MCF 10A (cell line): ENCODE results near the gene RIPK4. TPM values are rescaled to one million over a fixed set of nuclear protein-coding genes. Genes with fewer than 3 reads are reported as not detected.

ENCODE experiments used
- BruUV-seq: library from RNA; stranded (reverse); fragments of 400-500 nt; replicated peaks from 2 replicates; lab custom pipeline; 2021; lab: Mats Ljungman, UMichigan
- CTCF ChIA-PET: fragments of 300-600 bp; sonication (Branson Sonifier 250); formaldehyde crosslinking; extraction: SDS; loops from one replicate; lab custom pipeline; 2021; ENCODE audit warnings: antibody characterized with exemption, inconsistent platforms; lab: Yijun Ruan, JAX
- POLR2A ChIA-PET: fragments of 300-600, 350-650 bp; sonication (Branson Sonifier 250); formaldehyde crosslinking; extraction: SDS; loops from one replicate; lab custom pipeline; 2020; ENCODE audit warnings: antibody characterized with exemption, inconsistent platforms; lab: Yijun Ruan, JAX
- DNase-seq: peaks from one replicate; pipeline ENCODE4 v3.0.0-alpha.2; 2018; ENCODE audit not compliant: unreplicated experiment
- H3K27ac Mint-ChIP-seq: one replicate; pipeline ENCODE4 v1.8.0; 2022; ENCODE audit warnings: mild to moderate bottlenecking, low read depth, mixed read lengths; ENCODE audit not compliant: unreplicated experiment
- H3K27me3 Mint-ChIP-seq: one replicate; pipeline ENCODE4 v1.8.0; 2022; ENCODE audit warnings: mixed read lengths; ENCODE audit not compliant: insufficient read depth, unreplicated experiment
- H3K36me3 Mint-ChIP-seq: one replicate; pipeline ENCODE4 v1.8.0; 2022; ENCODE audit warnings: mild to moderate bottlenecking, moderate library complexity, mixed read lengths; ENCODE audit not compliant: insufficient read depth, unreplicated experiment
- H3K4me1 Mint-ChIP-seq: one replicate; pipeline ENCODE4 v1.8.0; 2022; ENCODE audit warnings: mixed read lengths; ENCODE audit not compliant: insufficient read depth, unreplicated experiment
- H3K4me3 Mint-ChIP-seq: one replicate; pipeline ENCODE4 v1.8.0; 2022; ENCODE audit warnings: mild to moderate bottlenecking, moderate library complexity, mixed read lengths; ENCODE audit not compliant: unreplicated experiment
- H3K9me3 Mint-ChIP-seq: one replicate; pipeline ENCODE4 v1.8.0; 2022; ENCODE audit warnings: mixed read lengths; ENCODE audit not compliant: unreplicated experiment
- intact Hi-C: fragments of 100-400 bp; cut with micrococcal nuclease; formaldehyde crosslinking; loops from 2 replicates; pipeline ENCODE4 v1.14.1; 2022
- total RNA-seq: library from RNA; stranded (reverse); gene quantifications from 2 replicates; pipeline ENCODE4 v1.2.3, GENCODE V29; 2022
- TF ChIP-seq, protein P1 (sequence below): fragments of 200-600 bp; IDR thresholded peaks from one replicate; pipeline ENCODE4 v1.8.0; 2022; ENCODE audit warnings: antibody characterized with exemption, mild to moderate bottlenecking; ENCODE audit not compliant: unreplicated experiment

Gene RIPK4
- total RNA-seq, 1 experiment from 2014 or later, result 22.3 TPM

DNA sequence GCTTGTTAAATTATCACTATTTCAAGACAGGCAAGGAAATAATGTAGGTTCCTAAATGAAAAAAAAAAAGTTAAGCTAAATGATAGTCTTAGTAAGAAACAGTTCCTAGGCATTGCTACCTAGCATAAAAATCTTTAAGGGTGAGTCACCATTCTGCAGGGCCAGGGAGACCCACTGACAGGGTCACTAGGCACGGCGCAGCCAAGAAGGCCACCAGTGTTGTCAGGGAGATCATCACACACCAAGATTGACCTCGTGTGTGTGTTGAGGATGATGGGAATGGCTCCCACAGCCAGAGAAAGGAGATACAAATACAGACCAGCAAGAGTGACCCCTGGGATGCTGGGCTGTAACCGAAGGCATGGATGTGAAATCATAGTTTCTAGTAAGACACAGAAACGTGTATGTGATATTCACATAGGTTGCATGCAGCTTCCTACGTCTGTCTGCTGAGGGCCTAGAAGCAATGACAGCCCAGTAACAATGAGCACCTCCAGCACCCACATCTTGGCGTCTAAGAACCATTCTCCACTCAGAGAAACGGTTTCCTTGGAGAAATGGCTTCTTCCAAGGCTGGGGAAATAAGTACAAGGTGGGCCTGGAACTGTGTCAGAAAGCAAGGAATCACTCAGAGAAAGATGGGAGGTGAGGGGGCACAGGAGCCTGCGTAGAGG lies 29.1 kb downstream of the RIPK4 start:
- ChIA-PET CTCF (interaction anchor here (0.7 to 1.2 kb wide), 3 partner anchors 14 to 124 kb away, joined by 3 to 5 read pairs (median 3); no protein-coding TSS in a partner anchor), POLR2A (interaction anchor here (1.0 to 3.0 kb wide), 10 partner anchors 9 to 125 kb away, joined by 3 to 11 read pairs (median 5); no protein-coding TSS in a partner anchor)
- Mint-ChIP-seq H3K4me1 (no peaks in the 10 kb centered on the region), H3K36me3 (peaks cover 70% of the 10 kb centered on the region), H3K27me3 (no peaks in the 10 kb centered on the region), H3K9me3 (no peaks in the 10 kb centered on the region), H3K4me3 (no peak overlapping the region), H3K27ac (peak overlapping the region; percentile 23)
- intact Hi-C loops, result no loop called here
- TF ChIP-seq, protein P1, sequence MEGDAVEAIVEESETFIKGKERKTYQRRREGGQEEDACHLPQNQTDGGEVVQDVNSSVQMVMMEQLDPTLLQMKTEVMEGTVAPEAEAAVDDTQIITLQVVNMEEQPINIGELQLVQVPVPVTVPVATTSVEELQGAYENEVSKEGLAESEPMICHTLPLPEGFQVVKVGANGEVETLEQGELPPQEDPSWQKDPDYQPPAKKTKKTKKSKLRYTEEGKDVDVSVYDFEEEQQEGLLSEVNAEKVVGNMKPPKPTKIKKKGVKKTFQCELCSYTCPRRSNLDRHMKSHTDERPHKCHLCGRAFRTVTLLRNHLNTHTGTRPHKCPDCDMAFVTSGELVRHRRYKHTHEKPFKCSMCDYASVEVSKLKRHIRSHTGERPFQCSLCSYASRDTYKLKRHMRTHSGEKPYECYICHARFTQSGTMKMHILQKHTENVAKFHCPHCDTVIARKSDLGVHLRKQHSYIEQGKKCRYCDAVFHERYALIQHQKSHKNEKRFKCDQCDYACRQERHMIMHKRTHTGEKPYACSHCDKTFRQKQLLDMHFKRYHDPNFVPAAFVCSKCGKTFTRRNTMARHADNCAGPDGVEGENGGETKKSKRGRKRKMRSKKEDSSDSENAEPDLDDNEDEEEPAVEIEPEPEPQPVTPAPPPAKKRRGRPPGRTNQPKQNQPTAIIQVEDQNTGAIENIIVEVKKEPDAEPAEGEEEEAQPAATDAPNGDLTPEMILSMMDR, result no peak
- DNase-seq, result no peak
- no TSS peak for BruUV-seq

DNA sequence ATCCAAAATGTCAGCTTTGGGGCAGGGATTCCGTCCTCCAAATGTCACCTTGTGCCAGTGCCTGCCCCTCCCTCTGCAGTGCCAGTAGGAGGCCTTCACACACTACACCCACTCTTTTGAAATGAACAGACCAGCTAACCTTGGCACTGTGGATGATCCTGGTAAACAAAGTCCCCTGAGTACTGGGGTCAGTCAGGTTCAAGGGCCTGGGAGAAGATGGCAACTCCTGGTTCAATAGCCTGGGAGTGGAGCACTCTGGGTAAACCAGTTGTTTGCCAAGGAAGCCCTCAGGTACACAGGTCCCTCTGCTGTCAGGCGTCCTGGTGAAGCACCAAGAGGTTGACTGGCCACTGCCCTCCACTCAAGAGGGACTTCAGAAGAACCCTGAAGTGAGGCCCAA lies 30.4 kb downstream of the RIPK4 start:
- Mint-ChIP-seq H3K4me3 (no peak overlapping the region), H3K9me3 (peaks cover 8% of the 10 kb centered on the region), H3K27ac (peak overlapping the region; percentile 14), H3K4me1 (peaks cover 2% of the 10 kb centered on the region), H3K27me3 (no peaks in the 10 kb centered on the region), H3K36me3 (peaks cover 57% of the 10 kb centered on the region)
- TF ChIP-seq, protein P1, result no peak
- ChIA-PET POLR2A (interaction anchor here (1.7 to 3.0 kb wide), 3 partner anchors 9 to 124 kb away, joined by 5 to 9 read pairs (median 7); no protein-coding TSS in a partner anchor), CTCF (no interaction called here)
- BruUV-seq, result no TSS peak
- intact Hi-C loops, result no loop called here
- no peak for DNase-seq

DNA sequence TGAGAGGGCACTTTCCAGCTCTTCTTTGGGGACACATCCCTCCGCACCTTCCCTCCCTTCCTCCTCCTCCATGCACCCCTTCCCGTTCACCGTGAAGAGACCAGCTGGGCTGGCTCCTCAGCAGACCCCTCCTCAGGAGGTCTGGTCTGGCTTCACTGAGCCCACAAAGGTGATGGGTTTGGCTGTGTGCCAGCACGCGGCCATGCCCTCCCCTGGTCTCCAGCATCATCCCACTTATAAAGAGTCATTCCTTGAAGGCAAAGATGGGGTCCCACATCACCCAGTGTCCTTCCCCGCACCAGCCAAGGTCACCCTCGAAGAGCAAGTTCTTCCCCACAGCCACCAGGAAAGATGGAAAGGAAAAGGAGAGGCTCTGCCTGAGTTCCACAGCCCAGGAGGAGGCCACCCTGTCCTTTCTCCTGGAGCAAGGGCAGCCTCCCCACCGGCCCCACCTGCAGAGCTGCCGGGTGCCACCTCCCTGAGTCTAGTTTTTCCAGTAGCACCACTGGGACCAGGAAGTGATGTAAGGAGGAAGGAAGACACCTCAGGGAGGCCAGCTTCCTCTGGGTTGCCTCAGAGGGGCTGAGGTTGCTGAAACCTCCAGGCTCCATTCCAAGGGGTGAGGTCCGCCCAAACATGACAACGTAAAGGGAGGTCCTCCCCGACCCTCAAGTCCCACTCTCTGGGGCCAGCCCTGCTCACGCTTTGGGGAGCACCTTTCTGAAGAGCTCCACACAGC lies 32.7 kb downstream of the RIPK4 start:
- Mint-ChIP-seq H3K4me1 (peaks cover 7% of the 10 kb centered on the region), H3K27ac (no peak overlapping the region), H3K4me3 (no peak overlapping the region), H3K9me3 (peaks cover 8% of the 10 kb centered on the region), H3K36me3 (peaks cover 36% of the 10 kb centered on the region), H3K27me3 (no peaks in the 10 kb centered on the region)
- TF ChIP-seq, protein P1, result no peak
- DNase-seq, result no peak
- ChIA-PET CTCF (interaction anchor here (0.6 to 0.9 kb wide), 2 partner anchors 8 to 30 kb away, joined by 3 to 4 read pairs; no protein-coding TSS in a partner anchor), POLR2A (interaction anchor here (0.6 to 1.1 kb wide), 4 partner anchors 8 to 342 kb away, joined by 3 to 4 read pairs (median 4); no protein-coding TSS in a partner anchor)
- BruUV-seq, result no TSS peak
- intact Hi-C loops, result no loop called here

DNA sequence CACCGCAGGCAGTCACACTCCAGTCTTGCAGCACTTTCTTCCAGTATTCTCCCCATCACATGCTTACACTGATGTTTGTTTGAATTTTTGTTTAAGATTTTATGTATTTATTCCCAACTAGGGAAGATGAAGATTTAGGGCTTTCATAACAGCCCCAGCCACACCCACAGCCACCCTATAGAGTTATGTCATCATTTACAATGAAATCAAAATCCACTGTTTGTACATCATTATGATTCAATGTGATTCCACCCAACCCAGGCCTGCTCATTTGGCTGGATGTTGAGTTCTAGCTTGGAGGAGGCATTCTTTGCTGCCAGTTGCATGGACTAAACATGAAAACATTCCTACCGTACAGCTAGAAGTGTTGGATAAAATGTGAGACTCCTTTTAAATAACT lies 35.8 kb downstream of the RIPK4 start:
- no peak overlapping the region for H3K4me3 Mint-ChIP-seq
- H3K27me3 Mint-ChIP-seq, result no peaks in the 10 kb centered on the region
- TF ChIP-seq, protein P1, result no peak
- ChIA-PET CTCF (interaction anchor here (0.6 to 1.1 kb wide), 3 partner anchors 30 to 452 kb away, joined by 3 to 4 read pairs (median 3); no protein-coding TSS in a partner anchor), POLR2A (interaction anchor here (0.9 to 3.9 kb wide), 9 partner anchors 11 to 53 kb away, joined by 3 to 16 read pairs (median 6); partner anchors contain the start of gene RIPK4)
- BruUV-seq, result no TSS peak
- intact Hi-C loops, result no loop called here
- peaks cover 8% of the 10 kb centered on the region for H3K9me3 Mint-ChIP-seq
- no peak for DNase-seq
- peak overlapping the region; percentile 65 for H3K27ac Mint-ChIP-seq
- H3K4me1 Mint-ChIP-seq, result peaks cover 25% of the 10 kb centered on the region
- peaks cover 8% of the 10 kb centered on the region for H3K36me3 Mint-ChIP-seq
